Endothelial cell of umbilical vein (primary cell): ENCODE data around the gene SLC12A7.

Source experiments
- CTCF ChIP-seq, 2 donors: IDR thresholded peaks; 1 replicate in 1 of 2; 2 replicates in 1 of 2; pipeline ENCODE4 v1.5.1; 2011; ENCODE audit warnings: low read length in 2 of 2, mild to moderate bottlenecking in 2 of 2, moderate library complexity in 2 of 2, control low read depth in 1 of 2, inconsistent platforms in 1 of 2, low read depth in 1 of 2; ENCODE audit not compliant: insufficient read depth in 1 of 2; ENCODE audit errors: extremely low read depth in 1 of 2
- EZH2 ChIP-seq: IDR thresholded peaks from 2 replicates; pipeline ENCODE4 v1.6.1; 2012; ENCODE audit warnings: borderline replicate concordance, low read depth, mild to moderate bottlenecking, moderate library complexity, low read length, inconsistent platforms; ENCODE audit not compliant: severe bottlenecking
- MAX ChIP-seq: IDR thresholded peaks from 2 replicates; pipeline ENCODE4 v1.6.1; 2011; ENCODE audit not compliant: insufficient read depth, insufficient read length
- POLR2A ChIP-seq: IDR thresholded peaks from 2 replicates; pipeline ENCODE4 v1.6.1; 2012; ENCODE audit warnings: low read depth, mild to moderate bottlenecking, control low read depth, low read length
- POLR2AphosphoS5 ChIP-seq: IDR thresholded peaks from 2 replicates; pipeline ENCODE4 v1.6.1; 2012; ENCODE audit warnings: low read depth, mild to moderate bottlenecking, control low read depth, low read length, moderate library complexity; ENCODE audit not compliant: insufficient read depth

GRCh38 chr5:1156754-1157460, 45.0 kb upstream of the SLC12A7 start:
- TF ChIP-seq POLR2AphosphoS5: no peak
- no peak for TF ChIP-seq POLR2A
- TF ChIP-seq CTCF (IDR thresholded peaks at IDR 0.05; ENCODE audit: extremely low read depth in 1 of 2, insufficient read depth in 1 of 2, low read depth in 1 of 2, low read length in 2 of 2): no peak
- no peak for TF ChIP-seq MAX
- TF ChIP-seq EZH2: no peak
